ENCODE results near the gene MYBPC3. TPM values are rescaled to one million over a fixed set of nuclear protein-coding genes. Genes with fewer than 3 reads are reported as not detected.

Gene MYBPC3
- total RNA-seq, 1 donor from 2014 or later = not detected

Small RNAs within 50 kb of the gene (microRNA-seq; reads per million reads assigned to microRNA genes)
- not detected for gene MIR4487 (ENCODE audit: borderline number of aligned reads, borderline replicate concordance)

Small RNAs within 50 kb of the gene (small RNA-seq; reads per million reads assigned to genes)
- gene MIR4487 = not detected

Other genes with a start within 250 kb of the MYBPC3 start
- 79.3 TPM for gene ARFGAP2, start 175.8 kb downstream of the MYBPC3 start, total RNA-seq
- gene PACSIN3, start 166.3 kb downstream of the MYBPC3 start, total RNA-seq = 59.4 TPM
- gene DDB2, start 137.7 kb downstream of the MYBPC3 start, total RNA-seq = 42.2 TPM
- 54.8 TPM for gene ACP2, start 103.9 kb downstream of the MYBPC3 start, total RNA-seq
- 60.9 TPM for gene NR1H3, start 94.7 kb downstream of the MYBPC3 start, total RNA-seq
- gene MADD, start 82.6 kb downstream of the MYBPC3 start, total RNA-seq = 56.5 TPM
- 15.5 TPM for gene SPI1, start 25.8 kb upstream of the MYBPC3 start, total RNA-seq
- 53.5 TPM for gene SLC39A13, start 55.9 kb upstream of the MYBPC3 start, total RNA-seq
- 89.6 TPM for gene PSMC3, start 73.7 kb upstream of the MYBPC3 start, total RNA-seq
- not detected for gene RAPSN, start 96.4 kb upstream of the MYBPC3 start, total RNA-seq
- 100 TPM for gene CELF1, start 200.4 kb upstream of the MYBPC3 start, total RNA-seq
- gene PTPMT1, start 212.9 kb upstream of the MYBPC3 start, total RNA-seq = 68.5 TPM
- 14.7 TPM for gene KBTBD4, start 226.3 kb upstream of the MYBPC3 start, total RNA-seq
- 60.4 TPM for gene NDUFS3, start 226.4 kb upstream of the MYBPC3 start, total RNA-seq
- gene FAM180B, start 234.0 kb upstream of the MYBPC3 start, total RNA-seq = not detected
- gene C1QTNF4, start 241.7 kb upstream of the MYBPC3 start, total RNA-seq = 3.4 TPM

Measured in vagina (tissue), 2 donors.